Fibroblast of lung (primary cell): Measurements from ENCODE around the gene TECPR2.

Experiments
- EZH2 ChIP-seq: IDR thresholded peaks from 2 replicates; pipeline ENCODE4 v1.5.1; 2012; ENCODE audit warnings: low read length, control low read depth, mild to moderate bottlenecking; ENCODE audit errors: missing control alignments
- TF ChIP-seq, protein P1 (sequence below), 2 donors: IDR thresholded peaks in 1 of 2; conservative IDR thresholded peaks in 1 of 2; 1 replicate in 1 of 2; 2 replicates in 1 of 2; pipeline ENCODE4 v1.5.1; 2011 to 2012; ENCODE audit warnings: low read length in 2 of 2, control low read depth in 1 of 2, inconsistent platforms in 1 of 2, low read depth in 1 of 2, mild to moderate bottlenecking in 1 of 2

DNA sequence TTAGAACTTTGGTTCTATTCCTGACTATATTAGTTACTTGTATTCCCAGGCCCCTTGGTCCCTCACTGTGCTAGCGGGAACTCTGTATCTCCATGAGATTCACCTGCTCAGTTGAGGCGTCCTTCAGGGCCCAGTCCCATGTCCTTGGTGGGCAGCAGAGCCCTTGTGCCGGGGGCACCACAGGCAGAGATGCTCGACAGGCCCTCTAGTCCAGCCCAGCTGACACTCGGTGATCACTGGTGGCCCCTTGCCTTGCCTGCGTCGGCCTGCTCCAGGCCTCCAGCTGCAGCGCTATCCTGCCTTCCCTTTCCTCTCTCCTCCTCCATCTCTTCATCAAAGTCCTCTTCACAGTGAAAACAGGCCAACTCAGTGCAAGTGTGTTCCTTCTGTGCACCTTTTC lies 76.8 kb downstream of the TECPR2 start:
- TF ChIP-seq, protein P1, sequence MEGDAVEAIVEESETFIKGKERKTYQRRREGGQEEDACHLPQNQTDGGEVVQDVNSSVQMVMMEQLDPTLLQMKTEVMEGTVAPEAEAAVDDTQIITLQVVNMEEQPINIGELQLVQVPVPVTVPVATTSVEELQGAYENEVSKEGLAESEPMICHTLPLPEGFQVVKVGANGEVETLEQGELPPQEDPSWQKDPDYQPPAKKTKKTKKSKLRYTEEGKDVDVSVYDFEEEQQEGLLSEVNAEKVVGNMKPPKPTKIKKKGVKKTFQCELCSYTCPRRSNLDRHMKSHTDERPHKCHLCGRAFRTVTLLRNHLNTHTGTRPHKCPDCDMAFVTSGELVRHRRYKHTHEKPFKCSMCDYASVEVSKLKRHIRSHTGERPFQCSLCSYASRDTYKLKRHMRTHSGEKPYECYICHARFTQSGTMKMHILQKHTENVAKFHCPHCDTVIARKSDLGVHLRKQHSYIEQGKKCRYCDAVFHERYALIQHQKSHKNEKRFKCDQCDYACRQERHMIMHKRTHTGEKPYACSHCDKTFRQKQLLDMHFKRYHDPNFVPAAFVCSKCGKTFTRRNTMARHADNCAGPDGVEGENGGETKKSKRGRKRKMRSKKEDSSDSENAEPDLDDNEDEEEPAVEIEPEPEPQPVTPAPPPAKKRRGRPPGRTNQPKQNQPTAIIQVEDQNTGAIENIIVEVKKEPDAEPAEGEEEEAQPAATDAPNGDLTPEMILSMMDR (conservative IDR thresholded peaks at IDR 0.05 in 1 of 2, IDR thresholded peaks at IDR 0.05 in 1 of 2; ENCODE audit: low read depth in 1 of 2, low read length in 2 of 2), result no peak
- no peak for TF ChIP-seq EZH2
